SJSA1 (cell line): Measurements from ENCODE around the gene DUSP1. TPM values are rescaled to one million over a fixed set of nuclear protein-coding genes. Genes with fewer than 3 reads are reported as not detected.

Experiments used
- DNase-seq, 2 experiments: peaks; one replicate each; pipeline ENCODE4 v3.0.0-alpha.2; 2015 to 2020; ENCODE audit warnings: low spot score in 2 of 2, low read depth in 1 of 2
- H3K27ac ChIP-seq: fragments of 250-450 bp; sonication (Bioruptor Pico); 2 replicates; pipeline ENCODE4 v1.5.1; 2020; ENCODE audit warnings: mild to moderate bottlenecking, moderate library complexity
- H3K27me3 ChIP-seq: fragments of 250-450 bp; sonication (Bioruptor Pico); replicated peaks from 2 replicates; pipeline ENCODE4 v1.5.1; 2020; ENCODE audit warnings: mild to moderate bottlenecking, moderate library complexity
- H3K36me3 ChIP-seq: fragments of 250-450 bp; sonication (Bioruptor Pico); 2 replicates; pipeline ENCODE4 v1.5.1; 2020; ENCODE audit warnings: mild to moderate bottlenecking
- H3K4me1 ChIP-seq: fragments of 250-450 bp; sonication (Bioruptor Pico); replicated peaks from 2 replicates; pipeline ENCODE4 v1.6.1; 2021; ENCODE audit warnings: mild to moderate bottlenecking
- H3K4me3 ChIP-seq: fragments of 250-450 bp; sonication (Bioruptor Pico); 2 replicates; pipeline ENCODE4 v1.5.1; 2020; ENCODE audit warnings: mild to moderate bottlenecking
- H3K9me3 ChIP-seq: fragments of 250-450 bp; sonication (Bioruptor Pico); replicated peaks from 2 replicates; pipeline ENCODE4 v1.5.1; 2020; ENCODE audit warnings: mild to moderate bottlenecking
- total RNA-seq: library from RNA; depleted of rRNA; stranded (reverse); fragments of >200 nt; shearing (Covaris generic); gene quantifications from 2 replicates; pipeline ENCODE4 v1.2.3, GENCODE V29; 2014; rRNA removed

The DUSP1 gene
- total RNA-seq, 1 experiment from 2014 or later: 475 TPM

DNA sequence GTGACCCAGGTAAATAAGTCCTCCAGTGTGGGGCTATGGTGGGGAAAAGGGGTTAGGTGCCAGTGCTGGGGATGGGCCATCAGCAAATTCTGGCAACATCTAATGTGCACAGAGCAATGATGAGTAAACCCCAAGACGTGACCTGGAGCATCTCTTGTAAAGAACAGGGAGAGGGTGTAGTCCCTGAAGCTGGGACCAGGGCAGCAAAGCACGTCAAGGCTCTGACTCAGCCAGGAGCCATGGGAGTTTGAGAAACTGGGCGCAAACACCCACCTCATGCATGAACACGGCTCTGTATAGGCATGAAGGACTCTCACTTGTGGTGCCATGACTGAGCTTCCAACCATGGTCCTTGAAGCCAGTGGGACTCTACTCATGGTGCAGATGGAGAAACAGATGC is 51.8 kb downstream of the DUSP1 start:
- Histone ChIP-seq H3K9me3 (no peaks in the 10 kb centered on the region), H3K27me3 (no peaks in the 10 kb centered on the region), H3K4me1 (peaks cover 21% of the 10 kb centered on the region), H3K27ac (no peak overlapping the region), H3K36me3 (no peaks in the 10 kb centered on the region), H3K4me3 (no peak overlapping the region)
- no peak for DNase-seq

GRCh38 chr5:172718527-172719114 is 52.4 kb downstream of the DUSP1 start:
- H3K4me3 ChIP-seq: no peak overlapping the region
- DNase-seq: no peak
- peaks cover 23% of the 10 kb centered on the region for H3K4me1 ChIP-seq
- H3K9me3 ChIP-seq: no peaks in the 10 kb centered on the region
- no peaks in the 10 kb centered on the region for H3K27me3 ChIP-seq
- no peaks in the 10 kb centered on the region for H3K36me3 ChIP-seq
- H3K27ac ChIP-seq: no peak overlapping the region

Other genes starting within 250 kb of the DUSP1 start
- gene NEURL1B, start 129.9 kb downstream of the DUSP1 start, total RNA-seq: 7.4 and 15.4 TPM in 2 replicates
- gene ERGIC1, start 63.1 kb upstream of the DUSP1 start, total RNA-seq: 115 and 202 TPM in 2 replicates
- gene RPL26L1, start 188.2 kb upstream of the DUSP1 start, total RNA-seq: 167 and 184 TPM in 2 replicates
- gene ATP6V0E1, start 212.6 kb upstream of the DUSP1 start, total RNA-seq: 286 and 291 TPM in 2 replicates